HG03139 (cell line): ENCODE results near the gene CAMTA2.

Source experiments
- ATAC-seq: cut with Tn5 transposase; IDR thresholded peaks from one replicate; pipeline ENCODE4 v1.9.1; 2021; ENCODE audit not compliant: unreplicated experiment

Gene CAMTA2

DNA sequence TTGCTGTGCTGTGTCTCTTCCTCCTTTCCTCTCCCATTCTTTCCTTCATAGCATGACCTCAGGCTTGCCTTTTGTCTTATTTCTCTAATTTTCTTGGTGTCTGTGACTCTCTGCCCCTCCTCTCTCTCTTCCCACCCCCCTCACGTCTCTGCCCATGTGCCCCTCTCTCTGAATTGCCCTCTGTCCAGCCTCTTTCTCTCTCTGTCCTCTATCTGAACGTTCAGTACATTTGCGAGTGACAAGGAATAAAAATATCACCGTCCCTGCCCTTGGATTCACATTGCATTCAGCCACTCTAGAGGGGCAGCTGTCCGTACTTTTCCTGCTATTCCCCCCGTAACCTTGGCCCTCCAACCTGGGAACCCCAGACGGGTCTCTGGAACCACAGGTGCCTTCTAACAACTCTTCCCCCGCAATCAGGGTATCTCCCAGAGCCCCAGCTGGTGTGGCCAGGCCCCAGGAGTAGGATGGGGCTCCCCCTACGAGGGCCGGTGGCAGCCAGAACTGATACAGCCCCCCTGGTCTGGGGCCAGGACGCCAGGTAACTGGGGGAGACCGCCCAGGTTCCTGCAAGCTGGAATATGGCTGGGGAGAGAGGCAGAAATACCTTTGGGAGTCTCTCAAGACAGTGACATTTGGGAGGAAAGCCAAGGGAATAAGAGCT lies 12.1 kb upstream of the CAMTA2 start:
- no peak for ATAC-seq

DNA sequence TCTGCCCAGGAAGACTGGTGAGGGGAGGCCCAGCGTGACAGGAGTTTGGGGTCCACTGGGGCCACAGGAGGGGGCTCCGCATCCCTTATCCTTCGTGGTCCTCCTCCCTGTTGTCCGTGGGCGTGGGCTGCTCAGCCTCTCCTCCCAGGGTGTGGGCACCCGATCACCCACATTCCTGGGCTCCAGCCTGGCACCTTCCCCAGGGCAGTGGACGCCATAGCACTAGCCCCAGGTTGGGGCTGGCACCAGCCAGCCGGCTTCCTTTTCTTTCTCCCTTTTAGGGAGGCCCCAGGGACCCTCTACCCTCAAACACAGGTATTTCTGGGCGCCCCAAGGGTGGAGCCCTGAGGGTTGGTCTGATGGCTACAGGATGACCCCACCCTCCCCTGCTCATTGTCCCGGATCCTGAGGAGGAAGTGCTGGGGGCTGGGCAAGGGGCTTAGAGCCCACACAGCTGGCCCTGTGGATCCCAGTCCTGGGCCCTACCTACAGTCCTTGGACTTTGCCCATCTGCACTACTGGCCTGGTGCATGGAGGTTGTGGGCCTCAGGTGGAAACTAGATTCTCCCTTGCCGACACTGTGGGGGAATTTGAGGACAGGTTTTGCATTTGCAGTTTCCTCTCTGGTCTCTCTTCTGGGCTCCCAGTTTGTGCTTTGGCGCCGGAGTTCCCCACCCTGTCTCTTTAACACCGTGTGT lies 11.4 kb upstream of the CAMTA2 start:
- ATAC-seq = no peak

GRCh38 chr17:4998027-4998731 lies 10.7 kb upstream of the CAMTA2 start:
- no peak for ATAC-seq

DNA sequence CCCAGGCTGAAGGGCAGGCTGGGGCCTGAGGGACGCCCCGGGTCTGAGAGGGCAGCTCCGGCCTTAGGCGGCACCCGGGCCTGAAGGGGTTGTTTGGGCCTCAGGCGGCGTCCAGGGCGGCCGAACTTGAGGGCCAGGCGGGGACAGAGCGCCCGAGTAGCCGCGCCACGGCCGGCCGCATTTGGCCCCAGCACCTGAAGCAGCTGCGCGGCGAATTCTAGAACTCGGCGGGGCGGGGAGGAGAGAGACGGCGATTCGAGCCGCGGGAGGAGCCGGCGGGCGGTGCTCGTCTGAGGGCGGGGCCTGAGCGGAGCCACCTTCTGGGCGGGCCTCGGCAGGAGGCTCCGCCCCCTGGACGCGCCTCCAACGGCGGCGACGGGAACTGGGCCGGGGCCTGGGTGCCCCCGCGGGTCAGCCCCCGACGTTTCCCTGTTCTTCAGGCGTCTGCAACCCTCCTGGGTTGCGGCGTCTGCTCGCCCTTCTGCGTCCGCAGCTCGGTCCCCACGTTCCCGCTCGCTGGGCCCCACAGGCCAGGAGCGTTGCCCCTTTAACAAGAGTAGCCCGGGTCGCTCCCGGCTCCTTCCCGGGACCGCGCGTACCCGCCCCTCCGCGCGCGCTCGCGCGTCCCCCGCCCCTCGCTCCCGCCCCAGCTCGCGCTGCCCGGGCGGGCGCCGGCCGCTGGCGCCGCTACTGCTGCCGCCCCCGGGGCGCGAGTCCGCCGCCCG lies 10.0 kb upstream of the CAMTA2 start, which contains the start of the genes INCA1 and KIF1C:
TSS of gene INCA1 (minus strand) at position 221 of the 725 bp plus-strand sequence. CDS start 3,085 bp downstream, outside the sequence.
TSS of gene KIF1C (plus strand) at position 649 of the 725 bp plus-strand sequence. CDS start 2,297 bp downstream, outside the sequence.
- peak; percentile 71 for ATAC-seq

DNA sequence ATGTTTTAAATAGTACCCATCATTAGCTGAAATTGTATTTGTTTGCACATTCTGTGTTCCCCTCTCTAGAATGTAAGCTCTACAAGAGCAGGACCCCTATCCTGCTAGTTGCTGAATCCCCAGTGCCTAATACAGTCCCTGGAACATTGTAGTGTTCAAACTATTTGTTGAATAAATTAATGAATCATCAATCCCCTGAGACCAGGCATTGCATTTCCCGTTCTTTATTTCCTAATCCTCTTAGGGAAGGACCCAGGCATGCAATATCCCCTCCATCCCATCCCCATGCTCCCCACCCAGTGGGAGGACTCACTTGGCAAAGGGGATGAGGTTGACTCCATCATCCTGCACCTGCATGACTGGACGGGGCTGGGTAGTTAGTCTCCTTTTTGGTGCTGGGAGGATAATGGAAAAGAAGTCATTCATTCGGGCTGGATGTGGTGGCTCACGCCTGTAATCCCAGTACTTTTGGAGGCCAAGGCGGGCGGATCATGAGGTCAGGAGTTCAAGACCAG lies 6.7 kb upstream of the CAMTA2 start:
- ATAC-seq = no peak

GRCh38 chr17:4987767-4988567 lies 492 bp upstream of the CAMTA2 start:
- ATAC-seq = no peak

GRCh38 chr17:4986403-4986802 lies 1.1 kb downstream of the CAMTA2 start:
- no peak for ATAC-seq

GRCh38 chr17:4982305-4982704 lies 5.2 kb downstream of the CAMTA2 start:
- ATAC-seq = no peak

GRCh38 chr17:4980644-4981216 lies 6.7 kb downstream of the CAMTA2 start:
- no peak for ATAC-seq

- no peak for ATAC-seq
Observed at GRCh38 chr17:4978726-4979125, 8.7 kb downstream of the CAMTA2 start.

GRCh38 chr17:4974115-4974670 lies 13.3 kb downstream of the CAMTA2 start:
- ATAC-seq = no peak

DNA sequence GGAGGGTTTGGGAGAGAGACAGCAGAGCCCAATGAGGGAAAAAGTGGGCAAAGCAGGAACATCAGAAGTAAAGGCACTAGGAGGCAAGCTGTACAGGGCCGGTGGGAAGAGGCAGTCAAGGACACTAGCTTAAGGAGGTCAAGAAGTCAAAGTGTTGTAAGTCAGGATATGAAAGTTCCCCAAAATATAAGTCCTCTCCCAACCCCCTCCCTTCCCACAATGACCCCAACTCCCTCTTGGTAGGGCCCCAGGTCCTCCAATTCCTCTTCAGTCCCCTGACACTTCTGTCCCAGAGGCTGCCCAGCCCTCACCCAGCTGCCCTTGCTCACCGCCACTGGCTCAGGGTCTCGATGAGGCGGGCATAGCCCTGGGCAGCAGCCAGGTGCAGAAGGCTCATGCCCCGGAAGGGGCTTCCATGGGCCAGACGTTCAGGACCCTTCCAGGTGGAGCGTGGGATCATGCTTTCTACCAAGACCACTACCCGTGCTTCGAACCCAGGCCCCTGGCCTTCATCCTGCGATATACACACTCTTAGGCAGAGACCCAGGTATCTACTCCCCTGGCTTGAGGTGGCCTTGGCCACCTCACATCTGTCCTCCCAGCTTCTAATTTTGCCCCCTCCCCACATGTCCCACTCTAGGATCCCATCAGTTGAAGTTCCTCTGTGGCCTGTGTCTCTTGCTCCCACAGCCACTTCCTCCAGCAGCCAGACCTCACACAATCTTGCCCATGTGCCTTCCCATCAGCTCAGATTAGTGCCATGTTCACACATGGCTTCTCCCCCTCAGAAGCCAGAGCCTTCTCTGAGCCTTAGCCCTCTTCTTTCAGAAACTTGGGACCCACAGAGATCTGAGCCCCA lies 14.0 kb downstream of the CAMTA2 start:
- ATAC-seq = no peak

DNA sequence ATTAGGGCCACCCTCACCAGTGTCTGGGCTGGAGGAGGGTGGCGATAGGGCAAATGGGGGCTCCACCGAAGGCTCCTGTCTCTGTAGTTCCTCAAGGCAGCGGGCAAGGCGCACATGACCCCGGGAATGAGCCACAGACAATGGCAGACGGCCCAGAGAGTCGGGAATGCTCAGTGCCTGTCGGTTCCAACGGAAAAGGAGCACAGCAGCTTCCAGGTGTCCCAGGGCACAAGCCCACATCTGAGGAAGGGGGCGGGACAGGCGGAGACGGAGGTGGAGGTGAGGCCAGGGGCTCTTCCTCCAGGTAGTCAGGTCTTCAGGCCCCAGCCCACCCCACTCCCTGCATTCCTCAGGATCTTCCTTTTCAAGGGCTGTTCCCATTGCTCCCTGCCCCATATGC lies 14.7 kb downstream of the CAMTA2 start:
- ATAC-seq = no peak

- no peak for ATAC-seq
Observed at GRCh38 chr17:4972322-4972721, 15.2 kb downstream of the CAMTA2 start.

DNA sequence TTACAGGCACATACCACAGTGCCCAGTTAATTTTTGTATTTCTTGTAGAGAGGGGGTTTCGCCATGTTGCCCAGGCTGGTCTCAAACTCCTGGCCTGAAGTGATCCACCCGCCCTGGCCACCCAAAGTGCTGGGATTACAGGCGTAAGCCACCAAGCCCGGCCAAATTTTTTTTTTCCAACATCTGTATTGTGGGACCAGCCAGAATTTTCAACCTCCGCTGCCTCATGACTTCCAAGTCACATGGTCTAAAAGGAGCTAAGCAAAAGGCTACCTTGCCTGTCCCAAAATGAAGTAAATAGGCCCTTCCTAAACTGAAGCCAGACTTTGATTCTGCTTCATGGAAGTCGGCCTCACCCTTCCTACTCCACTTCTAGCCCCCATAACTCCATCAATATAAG lies 15.6 kb downstream of the CAMTA2 start:
- no peak for ATAC-seq

DNA sequence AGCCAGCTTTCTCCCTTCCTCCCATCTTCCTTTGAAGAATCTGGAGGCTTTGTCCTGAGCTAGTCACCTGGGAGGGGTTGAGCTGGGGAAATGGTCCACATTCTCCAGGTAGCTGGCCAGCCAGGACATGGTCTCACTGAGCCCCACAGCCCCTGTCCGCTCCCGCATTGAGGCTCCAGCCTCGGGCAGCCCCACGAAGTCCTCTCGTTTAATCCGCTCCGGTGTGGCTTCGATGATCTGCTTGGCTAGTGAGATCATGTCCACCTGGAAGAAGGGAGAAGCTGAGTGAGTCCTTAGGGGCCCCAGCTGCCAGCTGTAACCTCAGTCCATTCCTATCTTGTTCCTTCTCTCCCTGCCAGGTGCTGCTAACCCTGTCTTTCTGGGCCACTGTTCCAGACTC lies 17.2 kb downstream of the CAMTA2 start:
- ATAC-seq = no peak

GRCh38 chr17:4969551-4970173 lies 17.8 kb downstream of the CAMTA2 start:
- ATAC-seq = no peak

DNA sequence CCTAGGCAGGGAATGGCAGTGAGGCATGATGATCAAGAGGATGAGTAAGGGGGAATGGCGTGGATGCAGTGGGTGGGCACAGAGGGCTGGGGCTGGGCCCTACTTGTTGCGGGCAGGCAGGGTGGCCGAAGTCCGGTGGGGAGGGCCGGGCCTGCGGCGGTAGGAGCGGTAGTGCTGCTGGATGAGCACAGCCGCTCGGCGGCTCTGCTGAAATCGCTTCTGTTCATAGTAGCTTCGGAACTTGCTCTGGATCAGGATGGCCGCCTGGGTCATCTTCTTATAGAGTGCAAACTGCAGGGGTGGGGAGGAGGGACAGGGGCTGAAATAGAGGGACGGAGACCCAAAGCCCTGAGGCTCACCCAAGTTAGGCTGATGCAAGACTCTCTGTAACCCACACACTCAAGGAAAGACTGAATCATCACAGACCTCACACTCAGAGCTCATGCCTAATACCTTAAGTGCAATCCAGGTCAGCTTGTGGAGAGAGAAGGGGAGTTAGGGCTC lies 18.4 kb downstream of the CAMTA2 start:
- ATAC-seq = no peak
